GM12878 (cell line): Measurements from ENCODE around the gene CFAP90. TPM values are rescaled to one million over a fixed set of nuclear protein-coding genes. Genes with fewer than 3 reads are reported as not detected.

ENCODE experiments used
- ATAC-seq: fragments of 200-7000 bp; cut with Tn5 transposase; 3 replicates; pipeline ENCODE4 v1.9.1; 2020; ENCODE audit warnings: mild to moderate bottlenecking, moderate library complexity
- BruUV-seq: library from RNA; stranded (reverse); fragments of 400-500 nt; replicated peaks from 2 replicates; lab custom pipeline; 2021; lab: Mats Ljungman, UMichigan
- CTCF ChIA-PET: fragments of 300-600 bp; sonication (Branson Sonifier 250); formaldehyde crosslinking; extraction: SDS; loops from one replicate; lab custom pipeline; 2021; ENCODE audit warnings: inconsistent platforms; lab: Yijun Ruan, JAX
- POLR2A ChIA-PET: fragments of 350-600 bp; formaldehyde crosslinking; extraction: SDS; loops from one replicate; lab custom pipeline; 2021; ENCODE audit warnings: inconsistent platforms; lab: Charles Lee
- RAD21 ChIA-PET: fragments of 300-600 bp; sonication (Branson Sonifier 250); formaldehyde crosslinking; loops from one replicate; lab custom pipeline; 2023; ENCODE audit warnings: antibody characterized with exemption; ENCODE audit not compliant: unreplicated experiment; lab: Charles Lee
- SMC1A ChIA-PET: fragments of 300-600 bp; sonication (Branson Sonifier 250); formaldehyde crosslinking; loops from one replicate; lab custom pipeline; 2023; ENCODE audit not compliant: unreplicated experiment, uncharacterized antibody; lab: Charles Lee
- DNase-seq: peaks from one replicate; pipeline ENCODE4 v3.0.0-alpha.2; 2011; ENCODE audit warnings: low read depth, low spot score
- FAIRE-seq: peaks from 3 replicates; lab custom pipeline; 2011; peaks lifted over from hg19 to GRCh38; lab: Jason Lieb, UNC
- H2AFZ ChIP-seq: 2 replicates; pipeline ENCODE4 v1.6.0; 2011; ENCODE audit warnings: low read depth, low read length, control low read depth; ENCODE audit not compliant: control insufficient read depth
- H3K27ac ChIP-seq: 2 replicates; pipeline ENCODE4 v1.5.1; 2011; ENCODE audit warnings: control low read depth; ENCODE audit not compliant: control insufficient read depth, insufficient read depth
- H3K27me3 ChIP-seq, 2 experiments: replicated peaks in 1 of 2; 2 replicates each; pipeline versions ENCODE4 v1.6.0 to v1.6.1; 2011; ENCODE audit warnings: low read length in 1 of 2; ENCODE audit not compliant: control insufficient read depth in 2 of 2, insufficient read depth in 2 of 2
- H3K36me3 ChIP-seq, 2 experiments: 2 replicates each; pipeline ENCODE4 v1.5.1; 2011; ENCODE audit warnings: low read length in 1 of 2; ENCODE audit not compliant: control insufficient read depth in 2 of 2, insufficient read depth in 2 of 2
- H3K4me1 ChIP-seq: 2 replicates; pipeline ENCODE4 v1.6.1; 2011; ENCODE audit warnings: mild to moderate bottlenecking, low read length, moderate library complexity, mixed read lengths; ENCODE audit not compliant: control insufficient read depth, insufficient read depth
- H3K4me2 ChIP-seq: 2 replicates; pipeline ENCODE4 v1.6.0; 2011; ENCODE audit warnings: control low read depth; ENCODE audit not compliant: control insufficient read depth, insufficient read depth
- H3K4me3 ChIP-seq: fragments of 200-600 bp; sonication (generic); 2 replicates; pipeline ENCODE4 v1.5.1; 2016
- H3K79me2 ChIP-seq: 2 replicates; pipeline ENCODE4 v1.6.0; 2011; ENCODE audit warnings: low read length; ENCODE audit not compliant: control insufficient read depth, insufficient read depth
- H3K9ac ChIP-seq: 2 replicates; pipeline ENCODE4 v1.8.0; 2011; ENCODE audit warnings: low read length, control low read depth, mixed read lengths; ENCODE audit not compliant: control insufficient read depth, insufficient read depth
- H3K9me3 ChIP-seq: replicated peaks from 3 replicates; pipeline ENCODE4 v1.5.1; 2011; ENCODE audit warnings: mild to moderate bottlenecking, low read length; ENCODE audit not compliant: control insufficient read depth, insufficient read depth
- H4K20me1 ChIP-seq: 2 replicates; pipeline ENCODE4 v1.6.0; 2011; ENCODE audit not compliant: control insufficient read depth, insufficient read depth
- BACH1 ChIP-seq: fragments of 450-650 bp; IDR thresholded peaks from 2 replicates; pipeline ENCODE4 v1.6.1; 2017; ENCODE audit warnings: mild to moderate bottlenecking, borderline replicate concordance
- BHLHE40 ChIP-seq, 2 experiments: fragments of 450-650 bp in 1 of 2; IDR thresholded peaks; 2 replicates each; pipeline ENCODE4 v1.6.1; 2011 to 2017; ENCODE audit warnings: low read depth in 2 of 2, borderline replicate concordance in 1 of 2, improper control_type of control experiment in 1 of 2, low read length in 1 of 2, mild to moderate bottlenecking in 1 of 2
- GATAD2B ChIP-seq: fragments of 450-650 bp; conservative IDR thresholded peaks from 2 replicates; pipeline ENCODE4 v1.6.1; 2017; ENCODE audit warnings: low read depth, mild to moderate bottlenecking, moderate library complexity
- HCFC1 ChIP-seq: fragments of 150-350 bp; IDR thresholded peaks from 2 replicates; pipeline ENCODE4 v1.6.1; 2014; ENCODE audit warnings: low read length
- HDGF ChIP-seq: fragments of 450-650 bp; IDR thresholded peaks from 2 replicates; pipeline ENCODE4 v1.6.1; 2016; ENCODE audit warnings: antibody characterized with exemption
- KDM1A ChIP-seq: fragments of 200-600 bp; sonication (generic); IDR thresholded peaks from 2 replicates; pipeline ENCODE4 v1.6.1; 2016; ENCODE audit warnings: borderline replicate concordance
- NFIC ChIP-seq: IDR thresholded peaks from 2 replicates; pipeline ENCODE4 v1.6.1; 2012; ENCODE audit warnings: low read depth, mild to moderate bottlenecking, inconsistent platforms, low read length, moderate library complexity
- NR2C2 ChIP-seq: IDR thresholded peaks from 2 replicates; pipeline ENCODE4 v1.6.1; 2011; ENCODE audit warnings: borderline replicate concordance, low read depth; ENCODE audit not compliant: control insufficient read depth, insufficient read length
- POLR2A ChIP-seq: IDR thresholded peaks from 2 replicates; pipeline ENCODE4 v1.6.1; 2011; ENCODE audit warnings: low read depth, mild to moderate bottlenecking, low read length
- RAD21 ChIP-seq: IDR thresholded peaks from 2 replicates; pipeline ENCODE4 v1.6.1; 2011; ENCODE audit warnings: mild to moderate bottlenecking, low read depth, low read length, moderate library complexity; ENCODE audit not compliant: insufficient read depth
- SMAD1 ChIP-seq: fragments of 450-650 bp; IDR thresholded peaks from 2 replicates; pipeline ENCODE4 v1.6.1; 2018; ENCODE audit warnings: mild to moderate bottlenecking, low read depth; ENCODE audit not compliant: partially characterized antibody
- SUPT20H ChIP-seq: IDR thresholded peaks from 2 replicates; pipeline ENCODE4 v1.6.1; 2011; ENCODE audit warnings: low read depth, mild to moderate bottlenecking, low read length, moderate library complexity, borderline replicate concordance; ENCODE audit not compliant: control insufficient read depth
- TCF3 ChIP-seq: IDR thresholded peaks from 2 replicates; pipeline ENCODE4 v1.6.1; 2012; ENCODE audit warnings: low read depth, mild to moderate bottlenecking, low read length, borderline replicate concordance; ENCODE audit not compliant: insufficient read depth
- ZNF384 ChIP-seq: IDR thresholded peaks from 2 replicates; pipeline ENCODE4 v1.6.1; 2012; ENCODE audit warnings: low read depth, mild to moderate bottlenecking, low read length, improper control_type of control experiment, borderline replicate concordance
- WGBS: methylation state at CpG from one replicate; pipeline ENCODE4 v1.1.6; 2016; ENCODE audit warnings: low lambda C conversion rate; ENCODE audit not compliant: insufficient replicate concordance, insufficient coverage; ENCODE audit errors: missing lambda C conversion rate; 5-methylcytosine and 5-hydroxymethylcytosine counted together
- in situ Hi-C: fragments of 300-500 bp; cut with MboI; formaldehyde crosslinking; loops from 9 replicates; pipeline ENCODE4 v1.14.3; 2018; ENCODE audit warnings: mixed read lengths
- intact Hi-C: fragments of 100-400 bp; cut with micrococcal nuclease; formaldehyde crosslinking; loops from one replicate; pipeline ENCODE4 v1.14.2; 2022; ENCODE audit not compliant: unreplicated experiment
- polyA plus RNA-seq, 11 experiments: library from polyadenylated mRNA; depleted of rRNA in 4 of 11; unstranded in 6 of 11; stranded (reverse) in 5 of 11; fragments of >200 nt; fragmentation: Nextera tagmentation in 4 of 11; fragmentation: Illumina TruSeq in 1 of 11; extraction: Ambion mirVana in 4 of 11; extraction: Trizol in 1 of 11; gene quantifications; 1 replicate in 1 of 11; 2 replicates in 10 of 11; pipeline versions ENCODE4 v1.2.1 to v1.2.3, GENCODE V29; 2011 to 2016; ENCODE audit warnings: inconsistent platforms in 2 of 11, missing spikeins in 2 of 11, low read depth in 1 of 11
- total RNA-seq, 4 experiments: library from RNA; depleted of rRNA in 3 of 4; stranded (reverse); fragments of >200 nt in 3 of 4; fragmentation: Illumina TruSeq in 1 of 4; extraction: Trizol in 1 of 4; gene quantifications; 2 replicates each; pipeline versions ENCODE4 v1.2.1 to v1.2.3, GENCODE V29; 2013 to 2021
- TF ChIP-seq, protein P1 (sequence below): fragments of 450-650 bp; IDR thresholded peaks from 2 replicates; pipeline ENCODE4 v1.6.1; 2016; ENCODE audit warnings: mild to moderate bottlenecking

Gene CFAP90
- total and polyA plus RNA-seq, 10 of the 15 experiments (the other 5 are each of a cell fraction or from before 2014, with no cell fraction given): not detected

DNA sequence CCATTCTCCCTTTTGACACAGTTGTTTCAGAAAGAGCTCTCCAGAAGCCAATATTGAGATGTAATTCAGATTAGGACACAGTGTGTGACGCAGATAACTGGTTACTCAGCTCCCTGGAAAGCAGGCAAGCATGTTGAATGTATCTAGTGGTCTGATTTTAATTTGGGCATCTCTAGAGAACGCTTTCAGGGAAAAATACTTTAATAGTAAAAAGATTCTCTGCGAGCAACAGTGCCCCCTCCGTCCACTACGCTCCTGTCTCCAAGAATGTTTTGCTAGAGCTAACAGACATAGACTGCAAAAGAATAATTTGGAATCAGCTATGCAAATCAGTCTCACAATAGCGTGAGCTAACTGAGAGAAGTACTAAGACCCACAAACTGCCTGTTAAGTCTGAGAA, 23.3 kb downstream of the CFAP90 start:
- in situ Hi-C loops: no loop called here
- DNase-seq (no peak), ATAC-seq (no peak), FAIRE-seq (no peak)
- Histone ChIP-seq H4K20me1 (no peaks in the 10 kb centered on the region), H3K4me2 (no peak overlapping the region), H3K36me3 (no peaks in the 10 kb centered on the region), H3K27me3 (peaks cover 0 to 1% of the 10 kb centered on the region in 2 experiments; a peak in 2 of 4 replicates), H3K4me3 (no peak overlapping the region), H3K4me1 (no peaks in the 10 kb centered on the region), H3K27ac (no peak overlapping the region), H3K9ac (no peak overlapping the region), H2AFZ (no peak overlapping the region), H3K79me2 (no peaks in the 10 kb centered on the region), H3K9me3 (no peaks in the 10 kb centered on the region)
- ChIA-PET SMC1A (no interaction called here), POLR2A (no interaction called here), RAD21 (no interaction called here), CTCF (no interaction called here)
- BruUV-seq: no TSS peak
- intact Hi-C loops: no loop called here
- TF ChIP-seq KDM1A (no peak), GATAD2B (no peak), RAD21 (no peak), POLR2A (no peak), ZNF384 (no peak), HDGF (no peak), HCFC1 (no peak), SMAD1 (no peak), NR2C2 (no peak), BACH1 (no peak), BHLHE40 (IDR thresholded peaks at IDR 0.05; ENCODE audit: borderline replicate concordance in 1 of 2, low read depth in 2 of 2, low read length in 1 of 2) (no peak), SUPT20H (no peak), NFIC (no peak), TCF3 (no peak)
- TF ChIP-seq, protein P1, sequence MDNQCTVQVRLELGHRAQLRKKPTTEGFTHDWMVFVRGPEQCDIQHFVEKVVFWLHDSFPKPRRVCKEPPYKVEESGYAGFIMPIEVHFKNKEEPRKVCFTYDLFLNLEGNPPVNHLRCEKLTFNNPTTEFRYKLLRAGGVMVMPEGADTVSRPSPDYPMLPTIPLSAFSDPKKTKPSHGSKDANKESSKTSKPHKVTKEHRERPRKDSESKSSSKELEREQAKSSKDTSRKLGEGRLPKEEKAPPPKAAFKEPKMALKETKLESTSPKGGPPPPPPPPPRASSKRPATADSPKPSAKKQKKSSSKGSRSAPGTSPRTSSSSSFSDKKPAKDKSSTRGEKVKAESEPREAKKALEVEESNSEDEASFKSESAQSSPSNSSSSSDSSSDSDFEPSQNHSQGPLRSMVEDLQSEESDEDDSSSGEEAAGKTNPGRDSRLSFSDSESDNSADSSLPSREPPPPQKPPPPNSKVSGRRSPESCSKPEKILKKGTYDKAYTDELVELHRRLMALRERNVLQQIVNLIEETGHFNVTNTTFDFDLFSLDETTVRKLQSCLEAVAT: no peak
- WGBS: 19% methylated on average over 6 of the region's 6 CpGs
